K562 (cell line): Measurements from ENCODE around the gene RBX1. TPM values are rescaled to one million over a fixed set of nuclear protein-coding genes. Genes with fewer than 3 reads are reported as not detected.
A peak's percentile ranks its signal among the peaks of the same experiment; 100 is the strongest.

ENCODE experiments used
- BHLHE40 ChIP-seq: IDR thresholded peaks from 2 replicates; pipeline ENCODE4 v1.6.1; 2011; ENCODE audit warnings: low read length, improper control_type of control experiment
- CREM ChIP-seq: IDR thresholded peaks from 2 replicates; pipeline ENCODE4 v1.6.1; 2014; ENCODE audit warnings: antibody characterized with exemption, low read depth
- CTBP1 ChIP-seq: fragments of 450-650 bp; IDR thresholded peaks from 2 replicates; pipeline ENCODE4 v1.6.1; 2016; ENCODE audit warnings: borderline replicate concordance
- ESRRA ChIP-seq: fragments of 450-650 bp; IDR thresholded peaks from 2 replicates; pipeline ENCODE4 v1.6.1; 2014; ENCODE audit warnings: low read depth, mild to moderate bottlenecking, moderate library complexity, borderline replicate concordance
- JUND ChIP-seq, 2 experiments: IDR thresholded peaks; 2 replicates in 1 of 2; 3 replicates in 1 of 2; pipeline ENCODE4 v1.6.1; 2011; ENCODE audit warnings: borderline replicate concordance in 2 of 2, low read depth in 2 of 2, low read length in 2 of 2, improper control_type of control experiment in 1 of 2, missing biosample characterization in 1 of 2, missing genetic modification characterization in 1 of 2, missing genetic modification reagents in 1 of 2
- LEF1 ChIP-seq: fragments of 450-650 bp; IDR thresholded peaks from 2 replicates; pipeline ENCODE4 v1.6.1; 2016; ENCODE audit warnings: mild to moderate bottlenecking
- NBN ChIP-seq: fragments of 450-650 bp; IDR thresholded peaks from 2 replicates; pipeline ENCODE4 v1.6.1; 2016; ENCODE audit warnings: low read depth, mild to moderate bottlenecking
- NFYB ChIP-seq: IDR thresholded peaks from 2 replicates; pipeline ENCODE4 v1.6.1; 2011; ENCODE audit warnings: mild to moderate bottlenecking, moderate library complexity; ENCODE audit not compliant: insufficient read length; ENCODE audit errors: extremely low read depth
- PHF21A ChIP-seq: fragments of 450-650 bp; IDR thresholded peaks from 2 replicates; pipeline ENCODE4 v1.6.1; 2017; ENCODE audit warnings: low read depth, borderline replicate concordance
- PRMT5 ChIP-seq: sonication (generic); formaldehyde crosslinking; IDR thresholded peaks from 2 replicates; pipeline ENCODE4 v1.5.0; 2020; ENCODE audit warnings: missing genetic modification reagents
- RBM39 ChIP-seq: fragments of 200-400 bp; formaldehyde crosslinking; optimal IDR thresholded peaks from 2 replicates; pipeline ENCODE3; 2018; ENCODE audit warnings: low read depth, low read length
- SREBF2 ChIP-seq: sonication (generic); formaldehyde crosslinking; IDR thresholded peaks from 2 replicates; pipeline ENCODE4 v1.4.0; 2020; ENCODE audit warnings: mild to moderate bottlenecking, missing genetic modification reagents
- STAT5B ChIP-seq: fragments of 250-450 bp; sonication (Bioruptor Pico); IDR thresholded peaks from 2 replicates; pipeline ENCODE4 v1.8.0; 2021; ENCODE audit warnings: mild to moderate bottlenecking, inconsistent platforms
- polyA plus RNA-seq, 8 experiments: library from polyadenylated mRNA; depleted of rRNA in 4 of 8; stranded (reverse) in 5 of 8; unstranded in 3 of 8; fragments of >200 nt; fragmentation: Nextera tagmentation in 2 of 8; fragmentation: Illumina TruSeq in 1 of 8; extraction: Ambion mirVana in 2 of 8; extraction: Trizol in 1 of 8; gene quantifications; 2 replicates each; pipeline versions ENCODE4 v1.2.1 to v1.2.3, GENCODE V29; 2011 to 2014; ENCODE audit warnings: inconsistent platforms in 1 of 8, missing spikeins in 1 of 8
- total RNA-seq, 7 experiments: library from RNA; depleted of rRNA in 6 of 7; stranded (reverse); fragments of >200 nt in 6 of 7; fragmentation: Illumina TruSeq in 2 of 7; extraction: Trizol in 2 of 7; gene quantifications; 2 replicates each; pipeline versions ENCODE4 v1.2.1 to v1.2.3, GENCODE V29; 2011 to 2021; ENCODE audit warnings: low replicate concordance in 1 of 7
- TF ChIP-seq, protein P1 (sequence below): fragments of 200-800 bp; sonication (Bioruptor generic); IDR thresholded peaks from 2 replicates; pipeline ENCODE4 v1.6.1; 2016; ENCODE audit warnings: missing genetic modification characterization, missing compliant biosample characterization
- TF ChIP-seq, protein P2 (sequence below): fragments of 450-650 bp; IDR thresholded peaks from 2 replicates; pipeline ENCODE4 v1.6.1; 2016; ENCODE audit warnings: antibody characterized with exemption
- TF ChIP-seq, protein P3 (sequence below): sonication (generic); formaldehyde crosslinking; IDR thresholded peaks from 2 replicates; pipeline ENCODE4 v1.8.0; 2022; ENCODE audit warnings: mild to moderate bottlenecking, low read depth, missing genetic modification reagents

Gene RBX1
- total and polyA plus RNA-seq, 9 of the 15 experiments (the other 6 are each of a cell fraction or from before 2014, with no cell fraction given): 44.0 to 259 (median 67.9) TPM

DNA sequence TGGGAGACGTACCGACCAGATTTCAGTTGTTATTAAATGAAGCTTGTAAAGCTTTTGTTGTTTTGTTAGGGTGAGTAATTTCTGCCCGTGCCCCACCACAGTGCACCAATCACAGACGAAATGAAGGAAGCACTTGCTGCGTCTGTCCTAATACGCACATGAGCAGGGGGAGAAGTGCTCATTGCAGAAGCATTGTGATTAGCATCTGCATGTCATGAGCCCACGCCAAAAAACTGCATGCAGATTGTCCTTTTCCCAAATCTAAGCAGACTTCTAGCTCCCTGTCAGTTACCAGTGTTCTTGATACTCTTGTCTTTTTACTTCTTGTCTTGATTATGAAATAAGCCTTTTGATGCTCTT is 15.5 kb downstream of the RBX1 start (continued):
- TF ChIP-seq, protein P1, sequence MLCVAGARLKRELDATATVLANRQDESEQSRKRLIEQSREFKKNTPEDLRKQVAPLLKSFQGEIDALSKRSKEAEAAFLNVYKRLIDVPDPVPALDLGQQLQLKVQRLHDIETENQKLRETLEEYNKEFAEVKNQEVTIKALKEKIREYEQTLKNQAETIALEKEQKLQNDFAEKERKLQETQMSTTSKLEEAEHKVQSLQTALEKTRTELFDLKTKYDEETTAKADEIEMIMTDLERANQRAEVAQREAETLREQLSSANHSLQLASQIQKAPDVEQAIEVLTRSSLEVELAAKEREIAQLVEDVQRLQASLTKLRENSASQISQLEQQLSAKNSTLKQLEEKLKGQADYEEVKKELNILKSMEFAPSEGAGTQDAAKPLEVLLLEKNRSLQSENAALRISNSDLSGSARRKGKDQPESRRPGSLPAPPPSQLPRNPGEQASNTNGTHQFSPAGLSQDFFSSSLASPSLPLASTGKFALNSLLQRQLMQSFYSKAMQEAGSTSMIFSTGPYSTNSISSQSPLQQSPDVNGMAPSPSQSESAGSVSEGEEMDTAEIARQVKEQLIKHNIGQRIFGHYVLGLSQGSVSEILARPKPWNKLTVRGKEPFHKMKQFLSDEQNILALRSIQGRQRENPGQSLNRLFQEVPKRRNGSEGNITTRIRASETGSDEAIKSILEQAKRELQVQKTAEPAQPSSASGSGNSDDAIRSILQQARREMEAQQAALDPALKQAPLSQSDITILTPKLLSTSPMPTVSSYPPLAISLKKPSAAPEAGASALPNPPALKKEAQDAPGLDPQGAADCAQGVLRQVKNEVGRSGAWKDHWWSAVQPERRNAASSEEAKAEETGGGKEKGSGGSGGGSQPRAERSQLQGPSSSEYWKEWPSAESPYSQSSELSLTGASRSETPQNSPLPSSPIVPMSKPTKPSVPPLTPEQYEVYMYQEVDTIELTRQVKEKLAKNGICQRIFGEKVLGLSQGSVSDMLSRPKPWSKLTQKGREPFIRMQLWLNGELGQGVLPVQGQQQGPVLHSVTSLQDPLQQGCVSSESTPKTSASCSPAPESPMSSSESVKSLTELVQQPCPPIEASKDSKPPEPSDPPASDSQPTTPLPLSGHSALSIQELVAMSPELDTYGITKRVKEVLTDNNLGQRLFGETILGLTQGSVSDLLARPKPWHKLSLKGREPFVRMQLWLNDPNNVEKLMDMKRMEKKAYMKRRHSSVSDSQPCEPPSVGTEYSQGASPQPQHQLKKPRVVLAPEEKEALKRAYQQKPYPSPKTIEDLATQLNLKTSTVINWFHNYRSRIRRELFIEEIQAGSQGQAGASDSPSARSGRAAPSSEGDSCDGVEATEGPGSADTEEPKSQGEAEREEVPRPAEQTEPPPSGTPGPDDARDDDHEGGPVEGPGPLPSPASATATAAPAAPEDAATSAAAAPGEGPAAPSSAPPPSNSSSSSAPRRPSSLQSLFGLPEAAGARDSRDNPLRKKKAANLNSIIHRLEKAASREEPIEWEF (CRISPR knock-in tag): no peak
- TF ChIP-seq CREM: 0 out of 2 replicates have a peak, but pooled peaks have one; percentile 10
- no peak for TF ChIP-seq STAT5B
- TF ChIP-seq BHLHE40: peak; percentile 78
- no peak for TF ChIP-seq PRMT5 (CRISPR knock-in tag)
- TF ChIP-seq, protein P2, sequence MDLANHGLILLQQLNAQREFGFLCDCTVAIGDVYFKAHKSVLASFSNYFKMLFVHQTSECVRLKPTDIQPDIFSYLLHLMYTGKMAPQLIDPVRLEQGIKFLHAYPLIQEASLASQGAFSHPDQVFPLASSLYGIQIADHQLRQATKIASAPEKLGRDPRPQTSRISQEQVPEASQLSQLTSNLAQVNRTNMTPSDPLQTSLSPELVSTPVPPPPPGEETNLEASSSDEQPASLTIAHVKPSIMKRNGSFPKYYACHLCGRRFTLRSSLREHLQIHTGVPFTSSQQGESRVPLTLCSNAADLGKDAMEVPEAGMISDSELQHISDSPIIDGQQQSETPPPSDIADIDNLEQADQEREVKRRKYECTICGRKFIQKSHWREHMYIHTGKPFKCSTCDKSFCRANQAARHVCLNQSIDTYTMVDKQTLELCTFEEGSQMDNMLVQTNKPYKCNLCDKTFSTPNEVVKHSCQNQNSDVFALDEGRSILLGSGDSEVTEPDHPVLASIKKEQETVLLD: no peak
- 0 out of 2 replicates have a peak, but pooled peaks have one; percentile 23 for TF ChIP-seq LEF1
- no peak for TF ChIP-seq CTBP1
- no peak for TF ChIP-seq PHF21A
- no peak for TF ChIP-seq NFYB
- no peak for TF ChIP-seq RBM39
- TF ChIP-seq JUND (IDR thresholded peaks at IDR 0.05; ENCODE audit: borderline replicate concordance, low read depth, low read length): no peak
- TF ChIP-seq JUND (tag; IDR thresholded peaks at IDR 0.05; ENCODE audit: borderline replicate concordance, low read depth, low read length): no peak; the same call in 2 of the 3 replicates
- TF ChIP-seq, protein P3, sequence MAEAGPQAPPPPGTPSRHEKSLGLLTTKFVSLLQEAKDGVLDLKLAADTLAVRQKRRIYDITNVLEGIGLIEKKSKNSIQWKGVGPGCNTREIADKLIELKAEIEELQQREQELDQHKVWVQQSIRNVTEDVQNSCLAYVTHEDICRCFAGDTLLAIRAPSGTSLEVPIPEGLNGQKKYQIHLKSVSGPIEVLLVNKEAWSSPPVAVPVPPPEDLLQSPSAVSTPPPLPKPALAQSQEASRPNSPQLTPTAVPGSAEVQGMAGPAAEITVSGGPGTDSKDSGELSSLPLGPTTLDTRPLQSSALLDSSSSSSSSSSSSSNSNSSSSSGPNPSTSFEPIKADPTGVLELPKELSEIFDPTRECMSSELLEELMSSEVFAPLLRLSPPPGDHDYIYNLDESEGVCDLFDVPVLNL (CRISPR knock-in tag): no peak
- no peak for TF ChIP-seq SREBF2
- no peak for TF ChIP-seq ESRRA
- TF ChIP-seq NBN: no peak
